Measurements from ENCODE around the gene HAUS7.

HAUS7 gene

DNA sequence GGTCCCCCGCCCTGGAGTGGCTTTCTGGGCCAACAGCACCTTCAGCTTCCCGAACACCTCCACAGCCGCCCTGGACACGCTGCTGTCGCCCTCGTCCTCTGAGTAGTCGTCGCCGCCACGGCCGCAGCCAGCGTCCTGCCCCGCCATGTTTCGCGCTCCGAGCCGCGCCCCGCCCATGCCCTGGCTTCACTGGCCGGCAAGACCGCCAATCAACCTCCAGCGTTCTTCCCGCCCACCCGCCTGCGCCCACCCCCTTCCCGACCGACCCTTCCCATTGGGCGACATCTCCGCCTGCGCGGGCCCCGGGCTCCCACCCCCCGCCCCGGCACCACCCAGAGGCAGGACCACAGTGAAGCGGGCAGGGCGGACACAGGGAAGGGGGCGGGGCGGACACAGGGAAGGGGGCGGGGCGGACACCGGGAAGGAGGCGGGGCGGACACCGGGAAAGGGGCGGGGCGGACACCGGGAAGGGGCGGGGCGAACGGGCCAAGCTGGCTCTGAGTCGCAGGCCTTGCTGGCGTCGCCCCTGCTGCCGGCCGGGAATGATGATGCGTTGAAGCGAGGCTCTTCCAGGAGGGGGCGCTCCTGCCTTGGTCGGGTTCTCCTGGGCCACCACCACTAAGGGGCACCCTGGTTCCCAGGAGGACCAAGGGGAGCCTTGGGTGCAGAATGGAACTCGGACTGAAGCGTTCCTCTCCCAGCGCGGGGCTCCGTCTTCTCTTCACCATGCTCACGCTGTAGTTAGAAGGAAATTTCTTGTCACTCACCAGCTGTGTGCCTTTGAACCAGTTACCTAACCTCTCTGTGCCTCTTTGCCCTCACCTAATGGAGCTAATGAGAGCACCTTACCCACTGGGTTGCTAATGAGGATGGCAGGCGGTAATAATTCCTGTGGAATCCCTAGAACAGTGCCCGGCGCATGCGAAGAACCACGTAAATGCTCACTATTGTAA, at the start of gene HAUS7:
HAUS7 (minus strand) TSS at position 166 of the 953 bp plus-strand sequence; CDS start at position 147, 19 bp downstream.
- DNase-seq = peak; percentile 90

DNA sequence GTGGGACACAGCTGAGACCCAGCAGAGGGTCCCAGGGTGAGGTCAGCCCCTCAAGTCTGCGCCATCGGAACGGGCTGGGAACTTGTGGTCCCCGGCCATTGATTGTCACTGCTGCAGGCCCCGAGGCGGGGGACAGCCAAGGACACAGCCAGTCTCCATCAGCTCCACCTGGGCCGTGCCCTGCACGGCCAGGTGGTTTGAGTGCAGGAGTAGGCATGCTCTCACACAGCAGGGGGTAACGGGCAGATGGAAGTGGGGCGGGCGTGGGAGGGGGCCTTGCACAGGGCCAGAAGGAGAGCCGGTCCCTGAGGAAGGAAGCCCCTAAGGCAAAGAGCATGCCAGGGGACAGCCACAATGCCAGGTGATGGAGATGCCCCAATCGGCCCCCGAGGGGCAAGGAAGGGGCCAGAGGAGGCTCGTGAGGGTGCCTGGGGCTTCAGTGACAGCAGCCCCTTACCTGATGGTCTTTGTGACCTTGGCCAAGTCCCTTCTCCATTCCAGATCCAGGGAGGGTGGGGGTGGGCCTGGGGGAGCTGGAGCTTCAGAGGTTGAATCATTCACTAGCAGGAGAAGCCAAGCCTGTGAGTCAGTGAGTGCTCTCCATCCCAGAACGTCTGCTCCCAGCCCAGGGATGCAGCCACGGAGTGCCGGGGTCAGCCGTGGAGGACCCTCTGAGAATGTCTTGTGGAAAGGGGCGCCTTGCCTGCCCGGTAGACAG, 49.4 kb upstream of the HAUS7 start:
- no peak for DNase-seq

DNA sequence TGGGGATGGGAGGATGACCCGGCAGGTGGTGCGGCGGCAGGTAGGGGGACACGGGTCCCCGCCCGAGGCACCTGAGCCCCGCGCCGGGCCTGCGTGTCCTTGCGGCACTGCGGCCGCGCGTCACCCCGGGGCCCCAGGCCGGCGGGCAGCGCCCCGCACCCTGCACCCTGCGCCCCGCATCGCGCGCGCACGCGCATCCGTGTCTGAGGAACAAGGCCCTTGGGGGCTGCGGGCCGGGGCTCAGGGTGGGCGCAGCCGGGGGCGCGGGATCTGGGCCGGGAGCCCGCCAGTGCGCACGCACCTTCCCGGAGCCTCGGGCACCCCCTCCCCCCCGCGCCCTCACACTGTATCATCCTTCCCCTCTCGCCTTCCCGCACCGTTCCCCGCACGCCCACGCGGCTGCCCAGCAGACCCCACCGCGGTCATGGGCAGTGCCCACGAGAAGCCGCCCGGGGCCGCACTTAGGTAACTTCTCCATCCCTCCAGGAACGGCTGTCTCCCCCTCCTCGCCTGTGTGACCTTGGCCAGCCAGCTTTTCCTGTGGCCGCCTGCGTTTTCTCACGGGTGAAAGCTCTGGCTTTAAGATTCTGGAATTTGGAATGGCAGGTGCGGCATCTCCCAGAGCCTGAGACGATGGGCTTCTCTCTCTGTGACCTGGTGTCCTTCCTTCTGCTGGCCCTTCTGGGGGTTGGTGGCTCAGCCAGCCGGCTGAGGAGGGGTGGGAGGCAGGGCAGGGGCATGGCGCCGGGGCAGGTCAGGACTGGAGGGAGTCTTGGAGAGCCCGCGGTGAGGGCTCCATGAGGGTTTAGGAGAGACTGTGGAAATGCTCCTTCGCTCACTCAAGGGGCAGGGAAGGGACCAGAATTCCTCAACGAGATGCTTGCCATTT, 47.8 kb upstream of the HAUS7 start:
- DNase-seq = no peak

DNA sequence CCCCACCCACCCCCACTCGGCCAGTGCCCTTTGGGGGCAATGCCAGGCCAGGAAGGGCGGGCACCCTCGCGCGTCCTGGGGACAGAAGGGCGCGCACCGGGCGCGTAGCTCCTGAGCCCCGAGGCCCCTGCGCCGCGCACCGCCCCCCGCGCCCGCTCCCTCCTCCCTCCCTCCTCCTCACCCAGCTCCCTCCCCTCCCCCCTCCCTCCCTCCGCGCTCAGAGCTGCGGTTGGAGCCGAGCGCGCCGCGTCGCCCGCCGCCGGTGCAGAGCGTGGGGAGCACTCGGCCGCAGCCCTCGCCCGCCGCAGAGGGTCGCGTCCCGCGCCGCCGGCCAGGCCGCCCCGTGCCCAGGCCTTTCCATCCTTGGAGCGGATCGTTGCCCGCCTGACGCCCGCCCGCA, 47.0 kb upstream of the HAUS7 start, which contains the start of gene ATP2B3:
ATP2B3 (plus strand) TSS at position 220 of the 400 bp plus-strand sequence. CDS start 18,606 bp downstream, outside the sequence.
- DNase-seq = peak; percentile 3

DNA sequence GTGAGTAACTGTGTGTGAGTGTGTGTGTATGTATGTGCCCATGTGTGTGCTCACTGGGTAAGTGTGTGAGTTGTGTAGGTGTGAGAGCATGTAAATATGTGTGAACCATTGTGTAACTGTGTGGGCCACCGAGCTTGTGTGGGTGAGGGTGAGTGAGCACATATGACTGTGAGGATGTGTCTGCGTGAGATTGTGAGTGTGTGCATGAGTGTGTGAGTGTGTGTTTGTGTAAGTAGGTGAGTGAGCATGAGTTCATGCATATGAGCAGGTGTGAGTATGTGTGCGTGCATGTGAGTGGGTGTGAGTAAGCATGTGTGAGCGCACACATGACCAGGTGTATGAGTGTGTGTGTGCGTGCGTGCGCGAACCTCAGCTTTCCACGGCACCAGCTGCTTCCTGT, 45.7 kb upstream of the HAUS7 start:
- DNase-seq = no peak

DNA sequence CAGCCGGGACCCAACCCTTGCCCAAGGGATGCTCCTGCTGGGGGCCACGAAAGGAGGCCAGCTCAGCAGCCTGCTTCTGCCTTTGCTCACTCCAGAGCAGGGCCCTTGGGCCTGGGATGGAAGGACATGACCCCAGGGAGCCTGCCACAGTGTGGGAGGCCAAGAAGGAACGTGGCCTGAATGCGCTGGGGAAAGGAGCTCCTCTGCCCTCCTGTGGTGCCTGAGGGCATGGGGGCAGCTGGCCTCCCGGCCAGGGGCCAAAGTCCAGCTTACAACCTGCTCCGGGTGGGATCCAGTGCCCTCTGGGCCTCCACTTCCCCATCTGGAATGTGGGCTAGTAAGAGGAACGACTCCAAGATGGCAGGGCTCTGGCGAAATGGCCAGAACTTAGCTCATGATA, 45.1 kb upstream of the HAUS7 start:
- DNase-seq = no peak

DNA sequence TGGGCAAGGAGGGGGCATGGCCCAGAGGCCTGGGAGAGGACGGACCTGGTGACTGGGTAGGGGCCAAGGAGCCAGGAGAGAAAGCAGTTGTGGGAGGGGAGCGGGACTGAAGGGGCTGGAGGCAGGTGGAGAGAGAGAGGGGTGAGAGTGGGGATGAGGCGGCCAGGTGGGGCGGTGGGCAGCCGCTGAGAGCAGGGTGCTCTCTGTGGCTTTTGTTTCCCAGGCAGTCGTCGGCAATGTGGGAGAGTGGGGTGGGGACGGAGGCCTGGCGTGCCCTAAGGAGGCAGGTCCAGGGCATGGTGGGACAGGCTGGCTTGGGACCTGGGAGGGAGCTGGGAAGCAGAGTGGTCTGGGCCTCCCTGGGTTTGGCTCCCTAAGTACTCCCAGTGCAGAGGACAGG, 43.9 kb upstream of the HAUS7 start:
- DNase-seq = no peak

DNA sequence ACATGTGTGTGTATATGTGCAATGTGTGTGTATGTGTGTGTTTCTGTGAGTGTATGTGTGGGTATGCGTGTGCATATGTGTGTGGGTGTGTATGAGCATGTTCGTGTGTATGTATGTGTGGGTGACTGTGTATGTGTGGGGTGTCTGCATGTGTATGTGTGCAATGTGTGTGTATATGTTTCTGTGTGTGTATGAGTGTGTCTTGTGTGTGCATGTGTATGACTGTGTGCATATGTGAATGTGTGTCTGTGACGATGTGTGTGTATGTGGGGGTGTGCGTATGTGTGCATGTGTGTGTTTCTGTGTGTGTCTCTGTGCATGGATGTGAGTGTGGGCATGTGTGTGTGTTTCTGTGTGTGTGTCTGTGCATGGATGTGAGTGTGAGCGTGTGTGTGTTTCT, 42.9 kb upstream of the HAUS7 start:
- DNase-seq = no peak

DNA sequence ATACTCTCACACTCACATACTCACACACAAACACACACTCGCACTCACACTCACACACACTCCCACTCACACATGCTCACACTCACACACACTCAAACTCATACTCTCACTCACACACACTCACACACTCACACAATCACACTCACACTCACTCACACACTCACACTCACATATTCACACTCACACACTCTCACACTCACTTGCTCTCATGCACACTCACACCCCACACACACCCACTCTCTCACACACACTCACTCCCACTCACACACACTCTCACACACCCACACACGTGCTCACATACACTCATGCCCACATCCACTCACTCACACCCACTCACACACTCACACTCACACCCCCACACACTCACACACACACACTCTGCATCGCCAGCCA, 42.1 kb upstream of the HAUS7 start:
- DNase-seq = no peak

DNA sequence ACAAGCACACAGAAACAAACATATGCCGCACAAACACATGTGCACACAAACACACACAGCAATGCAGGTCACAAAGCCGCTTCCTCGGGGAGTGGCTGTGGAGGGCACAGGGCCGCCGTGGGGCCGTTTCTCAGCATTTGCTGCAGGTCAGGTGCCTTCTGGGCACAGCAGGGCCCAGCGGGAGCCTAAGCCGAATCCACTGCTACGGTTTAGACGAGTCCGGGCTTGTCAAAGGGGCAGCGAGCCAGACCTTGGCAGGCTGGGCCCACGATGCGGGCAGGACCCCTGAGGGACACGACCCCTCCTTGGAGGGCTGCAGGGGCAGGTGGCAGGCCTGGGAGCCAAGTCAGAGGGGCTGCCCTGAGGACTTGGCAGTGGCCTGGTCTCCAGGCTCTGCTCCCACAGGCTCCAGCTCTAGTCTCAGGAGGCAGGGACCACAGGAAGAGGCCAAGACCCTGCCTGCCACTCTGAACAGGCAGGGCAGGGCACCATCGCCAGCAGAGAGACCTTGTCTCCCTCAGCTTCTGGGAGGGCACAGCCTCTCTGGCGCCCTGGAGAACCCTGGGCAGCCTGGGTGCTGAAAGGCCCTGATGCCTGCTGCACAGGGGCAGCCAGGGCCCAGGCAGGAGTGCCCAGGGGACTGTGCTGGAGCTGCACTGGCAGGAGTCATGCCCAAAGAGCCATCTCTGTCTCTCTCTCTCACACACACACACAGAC, 41.6 kb upstream of the HAUS7 start:
- peak; percentile 39 for DNase-seq

DNA sequence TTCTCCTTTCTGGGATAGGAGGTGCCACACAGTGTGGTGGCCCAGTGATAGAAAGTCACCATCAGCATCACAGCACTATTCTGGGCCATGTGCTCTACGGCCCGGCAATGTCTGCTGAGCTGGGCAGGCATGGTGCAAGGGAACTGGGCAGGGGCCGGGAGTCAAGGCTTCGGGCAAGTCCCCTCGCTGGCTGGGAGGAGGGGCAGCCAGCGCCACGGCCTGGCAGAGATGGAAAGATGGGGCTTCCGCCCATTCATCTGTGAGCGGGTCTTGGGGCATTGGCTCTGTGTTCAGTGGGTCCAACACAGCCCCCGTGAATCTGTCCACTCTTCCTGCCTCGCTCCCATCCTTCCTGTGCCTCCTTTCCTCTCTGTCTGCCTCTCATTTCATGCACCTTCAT, 40.0 kb upstream of the HAUS7 start:
- DNase-seq = no peak

DNA sequence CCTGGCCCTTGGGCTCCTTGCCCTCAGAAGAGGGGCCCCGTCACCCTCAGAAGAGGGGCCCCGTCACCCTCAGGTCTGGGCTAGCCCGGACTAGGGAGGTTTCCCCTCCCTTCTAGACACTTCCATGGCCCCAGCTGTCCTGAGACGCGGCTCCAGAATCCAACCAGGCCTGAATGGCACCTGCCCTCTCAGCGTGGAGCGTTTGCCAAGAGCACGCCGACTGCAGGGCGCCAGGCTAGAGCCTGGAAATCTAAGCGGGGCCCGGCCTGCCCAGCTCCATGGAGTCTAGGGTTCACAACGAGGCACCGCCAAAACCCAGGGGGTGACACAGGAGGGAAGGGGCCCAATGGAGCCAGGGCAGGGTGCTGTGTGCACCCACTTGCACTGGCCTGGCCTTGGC, 39.2 kb upstream of the HAUS7 start:
- DNase-seq = no peak

DNA sequence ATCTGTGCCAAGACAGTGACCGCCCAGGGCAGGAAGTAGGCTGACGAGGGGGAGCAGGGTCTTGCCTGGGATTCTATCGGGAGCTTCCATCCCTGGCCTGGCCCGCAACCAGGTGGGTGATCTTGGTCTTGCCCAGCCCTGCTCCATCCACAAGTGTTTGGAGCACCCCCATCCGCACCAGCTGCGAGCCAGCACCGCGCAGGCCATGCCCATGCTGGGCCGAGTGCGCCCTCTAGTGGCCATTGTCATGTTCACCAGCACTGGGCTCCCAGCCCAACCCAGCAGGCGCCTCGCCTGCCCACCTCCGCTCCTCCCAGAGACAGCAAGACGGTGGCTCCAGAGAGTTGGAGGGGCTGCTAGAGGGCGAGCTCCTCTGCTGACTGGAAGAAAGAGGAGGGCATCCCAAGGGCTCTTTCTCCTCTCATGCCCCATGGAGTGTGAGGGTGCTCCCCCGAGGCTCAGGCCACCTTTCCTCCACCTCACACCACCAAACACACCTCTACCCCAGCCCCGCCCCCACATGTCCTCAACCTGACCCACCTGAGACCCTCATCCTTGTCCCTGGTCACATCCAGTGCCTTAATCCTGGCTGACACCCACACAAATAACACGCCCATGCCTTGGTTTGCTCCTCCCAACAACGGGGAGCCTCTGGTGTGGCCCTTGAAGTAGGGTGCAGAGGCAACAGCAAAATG, 37.3 kb upstream of the HAUS7 start:
- DNase-seq = peak; percentile 72

DNA sequence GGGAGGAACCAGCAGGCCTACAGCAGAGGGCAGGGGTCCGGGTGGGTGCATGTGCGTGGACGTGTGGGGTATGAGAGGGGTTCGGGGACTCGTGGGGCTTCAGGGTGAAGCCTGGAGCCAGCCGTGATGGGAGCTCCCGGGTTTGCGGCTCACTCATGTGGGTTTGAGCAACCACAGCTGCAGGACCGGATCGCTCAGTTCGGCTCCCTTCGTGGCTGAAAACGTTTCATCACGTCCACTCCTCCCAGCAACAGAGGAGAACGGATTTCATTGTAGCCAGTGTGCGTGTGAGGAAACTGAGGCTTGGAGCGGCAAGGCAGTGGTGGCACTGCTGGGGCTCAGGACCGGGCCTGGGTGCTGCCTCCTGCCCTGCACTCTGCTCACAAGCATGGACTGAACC, 35.0 kb upstream of the HAUS7 start:
- DNase-seq = no peak

DNA sequence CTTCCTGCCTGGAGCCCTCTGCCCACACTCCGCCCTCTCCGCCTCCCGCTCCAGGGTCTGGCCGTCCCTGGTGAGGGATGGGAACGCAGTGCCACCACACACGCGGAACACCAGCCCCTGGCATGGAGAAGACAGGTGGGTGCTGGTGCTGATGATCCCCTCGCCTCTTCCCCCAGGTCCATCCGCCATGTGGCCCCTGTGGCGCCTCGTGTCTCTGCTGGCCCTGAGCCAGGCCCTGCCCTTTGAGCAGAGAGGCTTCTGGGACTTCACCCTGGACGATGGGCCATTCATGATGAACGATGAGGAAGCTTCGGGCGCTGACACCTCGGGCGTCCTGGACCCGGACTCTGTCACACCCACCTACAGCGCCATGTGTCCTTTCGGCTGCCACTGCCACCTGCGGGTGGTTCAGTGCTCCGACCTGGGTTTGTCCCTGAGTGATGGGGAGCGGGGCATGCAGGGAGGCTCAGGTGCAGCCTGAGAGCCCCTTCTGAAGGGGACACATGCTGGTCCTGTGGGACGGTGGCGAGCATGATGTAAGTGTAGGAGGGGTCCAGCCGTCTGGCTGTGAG, 34.2 kb upstream of the HAUS7 start:
- no peak for DNase-seq

DNA sequence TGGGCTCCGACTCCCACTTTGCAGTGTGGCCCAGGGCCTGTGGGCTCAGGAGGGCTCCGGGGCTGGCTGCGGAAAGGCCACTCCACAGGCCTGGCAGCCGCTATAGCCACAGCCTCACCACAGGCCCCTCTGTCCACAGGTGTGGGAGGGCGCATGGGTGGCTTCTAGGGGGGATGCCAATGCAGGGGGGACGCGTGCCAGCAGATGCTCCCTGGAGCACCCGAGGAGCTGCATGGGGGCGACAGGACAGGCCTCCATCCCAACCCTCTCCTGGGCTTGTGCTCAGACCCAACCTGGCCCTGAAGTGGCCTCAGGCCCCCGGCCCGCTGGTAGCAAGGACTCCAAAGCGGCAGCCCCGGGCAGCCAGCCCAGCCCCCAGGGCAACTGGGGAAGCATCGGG, 32.4 kb upstream of the HAUS7 start:
- DNase-seq = no peak

DNA sequence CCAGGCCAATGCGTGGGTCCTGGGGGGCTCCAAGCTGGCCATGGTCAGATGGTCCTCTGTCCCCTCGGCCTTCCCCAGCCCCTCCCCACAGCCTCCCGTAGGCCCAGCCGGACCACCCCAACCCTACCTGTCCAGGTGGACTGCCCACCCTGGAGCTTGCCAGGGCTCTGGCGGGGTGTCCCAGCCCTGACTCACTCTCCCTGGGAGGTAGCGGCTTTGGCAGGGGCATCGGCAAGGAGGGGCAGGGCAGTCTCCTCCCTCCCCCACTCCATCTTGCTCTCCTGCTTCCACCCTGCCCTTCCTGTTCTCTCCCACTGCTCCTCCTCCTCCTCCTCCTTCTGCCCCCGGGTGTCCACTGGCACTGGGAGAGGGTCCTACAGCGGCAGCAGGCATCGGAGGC, 31.8 kb upstream of the HAUS7 start:
- DNase-seq = no peak

DNA sequence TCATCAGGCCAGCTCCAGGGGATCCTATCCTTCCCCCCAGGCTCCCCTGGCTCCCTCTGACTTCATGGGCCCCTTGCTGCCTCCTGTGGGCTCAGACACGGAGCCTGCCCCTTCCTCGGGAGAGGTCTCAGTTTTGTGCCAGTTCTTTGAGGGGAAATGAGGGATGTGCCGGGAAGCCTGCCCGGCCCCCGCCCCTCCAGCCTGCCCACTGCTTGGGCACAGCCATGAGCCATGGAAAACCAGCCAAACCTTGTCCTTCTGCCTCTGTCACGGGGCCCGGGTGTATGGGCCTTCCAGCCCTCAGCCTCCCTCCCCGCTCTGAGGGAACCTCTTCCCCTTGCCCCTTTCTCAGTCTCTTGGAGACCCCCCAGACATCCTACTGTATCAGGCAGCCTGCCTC, 31.2 kb upstream of the HAUS7 start:
- no peak for DNase-seq

DNA sequence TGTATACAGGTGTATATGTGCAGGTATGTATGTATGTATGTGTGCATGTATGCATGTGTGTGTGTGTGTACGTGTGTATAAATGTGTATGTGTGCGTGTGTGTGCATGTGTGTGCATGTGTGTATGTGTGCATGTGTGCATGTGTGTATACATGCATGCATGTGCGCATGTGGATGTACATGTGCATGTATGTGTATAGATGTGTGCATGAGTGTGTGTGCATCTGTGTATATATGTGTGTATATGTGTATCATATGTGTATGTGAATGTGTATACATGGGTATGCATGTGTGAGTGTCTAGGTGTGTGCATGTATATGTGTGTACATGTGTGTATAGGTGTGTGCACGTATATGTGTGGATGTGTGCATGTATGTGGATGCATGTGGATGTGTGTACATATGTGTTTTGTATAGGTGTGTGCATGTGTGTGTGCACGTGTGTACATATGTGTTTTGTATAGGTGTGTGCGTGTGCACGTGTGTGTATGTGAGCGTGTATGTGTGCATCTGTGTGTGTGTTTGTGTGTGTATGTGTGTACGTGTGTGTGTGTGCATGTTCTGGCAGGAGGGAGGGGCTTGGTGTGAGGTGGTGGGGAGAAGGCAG, 30.4 kb upstream of the HAUS7 start:
- no peak for DNase-seq

DNA sequence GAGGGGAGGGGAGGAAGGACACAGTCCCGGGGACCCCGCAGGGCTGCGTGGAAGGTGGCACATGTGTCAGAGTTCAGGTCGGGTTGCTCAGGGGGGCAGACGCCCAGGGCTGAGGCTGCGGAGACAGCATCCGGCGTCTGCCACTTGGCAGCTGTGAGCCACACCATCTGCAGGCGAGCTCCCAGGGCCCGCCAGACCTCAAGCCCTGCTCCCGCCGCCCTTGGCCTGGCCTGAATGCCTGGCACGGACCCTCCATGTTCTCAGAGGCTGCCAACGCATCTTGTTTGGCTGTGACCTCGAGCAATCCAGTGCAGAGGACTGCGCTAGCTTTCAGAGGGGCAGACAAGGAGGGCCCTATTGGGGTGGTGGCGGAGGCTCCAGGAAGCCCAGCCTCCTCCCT, 29.5 kb upstream of the HAUS7 start:
- DNase-seq = no peak

DNA sequence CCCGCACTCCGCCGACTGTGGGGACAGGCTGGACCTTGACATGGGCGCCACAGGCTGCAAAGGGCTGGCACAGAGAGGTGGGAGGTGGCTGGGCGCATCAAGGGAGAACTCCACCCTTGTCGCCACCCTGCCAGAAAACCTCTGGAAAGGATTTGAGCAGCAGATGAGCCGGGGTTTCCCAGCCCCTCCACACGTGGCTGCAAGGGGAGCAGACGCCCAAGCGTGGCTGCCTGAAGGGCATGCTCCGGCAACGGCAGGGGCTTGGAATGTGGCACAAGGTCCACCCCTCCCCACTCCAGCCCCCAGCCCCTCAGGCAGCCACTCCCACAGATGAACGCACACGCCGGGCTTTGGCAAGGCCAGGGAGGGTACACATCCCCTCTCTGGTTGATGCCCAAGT, 29.0 kb upstream of the HAUS7 start:
- DNase-seq = no peak

Measured in NCI-H345 (cell line).